Endothelial cell (in vitro differentiated cells): Measurements from ENCODE around the gene FGF19. TPM values are rescaled to one million over a fixed set of nuclear protein-coding genes. Genes with fewer than 3 reads are reported as not detected.

Source experiments
- DNase-seq: peaks from one replicate; pipeline ENCODE4 v3.0.0; 2021; ENCODE audit warnings: low spot score
- H3K27ac Mint-ChIP-seq: one replicate; pipeline ENCODE4 v1.8.0; 2021; ENCODE audit warnings: mixed read lengths, inconsistent platforms; ENCODE audit not compliant: unreplicated experiment
- H3K27me3 Mint-ChIP-seq: one replicate; pipeline ENCODE4 v1.8.0; 2021; ENCODE audit warnings: mild to moderate bottlenecking, moderate library complexity, mixed read lengths, inconsistent platforms; ENCODE audit not compliant: unreplicated experiment
- H3K36me3 Mint-ChIP-seq: one replicate; pipeline ENCODE4 v1.8.0; 2021; ENCODE audit warnings: mild to moderate bottlenecking, low read depth, mixed read lengths, inconsistent platforms; ENCODE audit not compliant: unreplicated experiment
- H3K4me1 Mint-ChIP-seq: one replicate; pipeline ENCODE4 v1.8.0; 2021; ENCODE audit warnings: mild to moderate bottlenecking, mixed read lengths, inconsistent platforms; ENCODE audit not compliant: unreplicated experiment
- H3K4me3 Mint-ChIP-seq: one replicate; pipeline ENCODE4 v1.8.0; 2021; ENCODE audit warnings: mild to moderate bottlenecking, mixed read lengths, inconsistent platforms; ENCODE audit not compliant: unreplicated experiment
- H3K9me3 Mint-ChIP-seq: one replicate; pipeline ENCODE4 v1.8.0; 2021; ENCODE audit warnings: mixed read lengths, inconsistent platforms; ENCODE audit not compliant: unreplicated experiment
- CTCF ChIP-seq: fragments of 200-600 bp; sonication (generic); IDR thresholded peaks from one replicate; pipeline ENCODE4 v1.5.0; 2021; ENCODE audit warnings: antibody characterized with exemption; ENCODE audit not compliant: unreplicated experiment
- total RNA-seq: library from RNA; stranded (reverse); fragmentation: NEBNext Ultra II Directional; extraction: Animal tissue kit (Norgen Biotek cat#: 25700); gene quantifications from one replicate; pipeline ENCODE4 v1.2.1, GENCODE V29; 2021; ENCODE audit not compliant: unreplicated experiment

The FGF19 gene
- total RNA-seq, 1 donor from 2014 or later, result not detected

GRCh38 chr11:69734841-69735240, 31.0 kb upstream of the FGF19 start:
- no peak for DNase-seq
- no peak for TF ChIP-seq CTCF
- peaks cover 4% of the 10 kb centered on the region for H3K36me3 Mint-ChIP-seq
- H3K4me1 Mint-ChIP-seq, result no peaks in the 10 kb centered on the region
- H3K4me3 Mint-ChIP-seq, result no peak overlapping the region
- H3K9me3 Mint-ChIP-seq, result no peaks in the 10 kb centered on the region
- H3K27me3 Mint-ChIP-seq, result peaks cover 4% of the 10 kb centered on the region
- no peak overlapping the region for H3K27ac Mint-ChIP-seq

GRCh38 chr11:69734367-69734766, 30.5 kb upstream of the FGF19 start:
- Mint-ChIP-seq H3K27ac (no peak overlapping the region), H3K4me1 (no peaks in the 10 kb centered on the region), H3K36me3 (peaks cover 4% of the 10 kb centered on the region), H3K4me3 (no peak overlapping the region), H3K9me3 (no peaks in the 10 kb centered on the region), H3K27me3 (peaks cover 4% of the 10 kb centered on the region)
- TF ChIP-seq CTCF, result no peak
- no peak for DNase-seq

GRCh38 chr11:69732910-69733309, 29.1 kb upstream of the FGF19 start:
- TF ChIP-seq CTCF, result no peak
- Mint-ChIP-seq H3K9me3 (no peaks in the 10 kb centered on the region), H3K27me3 (peaks cover 7% of the 10 kb centered on the region), H3K27ac (no peak overlapping the region), H3K36me3 (peaks cover 4% of the 10 kb centered on the region), H3K4me3 (no peak overlapping the region), H3K4me1 (no peaks in the 10 kb centered on the region)
- DNase-seq, result no peak

- H3K36me3 Mint-ChIP-seq, result peaks cover 4% of the 10 kb centered on the region
- no peaks in the 10 kb centered on the region for H3K9me3 Mint-ChIP-seq
- H3K27ac Mint-ChIP-seq, result no peak overlapping the region
- peaks cover 10% of the 10 kb centered on the region for H3K27me3 Mint-ChIP-seq
- no peaks in the 10 kb centered on the region for H3K4me1 Mint-ChIP-seq
- no peak overlapping the region for H3K4me3 Mint-ChIP-seq
- no peak for DNase-seq
- TF ChIP-seq CTCF, result no peak
Measured at GRCh38 chr11:69731110-69731509, 27.3 kb upstream of the FGF19 start.

GRCh38 chr11:69730500-69730899, 26.7 kb upstream of the FGF19 start:
- H3K4me3 Mint-ChIP-seq, result no peak overlapping the region
- no peaks in the 10 kb centered on the region for H3K9me3 Mint-ChIP-seq
- peaks cover 10% of the 10 kb centered on the region for H3K27me3 Mint-ChIP-seq
- peaks cover 4% of the 10 kb centered on the region for H3K36me3 Mint-ChIP-seq
- no peak overlapping the region for H3K27ac Mint-ChIP-seq
- no peak for DNase-seq
- no peaks in the 10 kb centered on the region for H3K4me1 Mint-ChIP-seq
- no peak for TF ChIP-seq CTCF
